GM19025 (cell line): ENCODE data around the gene MYL6.
"Not testable (repeated sequence)": the region's sequence is repeated elsewhere in the genome, so short reads cannot be mapped to it uniquely, and the experiment has no call there.

Experiments
- ATAC-seq: cut with Tn5 transposase; IDR thresholded peaks from one replicate; pipeline ENCODE4 v1.9.1; 2021; ENCODE audit warnings: mild to moderate bottlenecking, low read depth, moderate library complexity; ENCODE audit not compliant: unreplicated experiment

MYL6 gene

GRCh38 chr12:56156464-56157200, 1.5 kb upstream of the MYL6 start:
- not testable (repeated sequence) for ATAC-seq

- peak; percentile 25 for ATAC-seq
Measured at GRCh38 chr12:56157201-56158028, 744 bp upstream of the MYL6 start.

- ATAC-seq, result no peak
Measured at GRCh38 chr12:56158926-56159461, 835 bp downstream of the MYL6 start.

GRCh38 chr12:56159482-56160192, 1.5 kb downstream of the MYL6 start:
- no peak for ATAC-seq

GRCh38 chr12:56160193-56160763, 2.1 kb downstream of the MYL6 start:
- ATAC-seq, result no peak

GRCh38 chr12:56160894-56161689, 2.9 kb downstream of the MYL6 start:
- no peak for ATAC-seq

- no peak for ATAC-seq
Measured at GRCh38 chr12:56161690-56162351, 3.7 kb downstream of the MYL6 start.

- no peak for ATAC-seq
Measured at GRCh38 chr12:56162468-56163290, 4.5 kb downstream of the MYL6 start.

GRCh38 chr12:56163533-56164344, 5.6 kb downstream of the MYL6 start:
- ATAC-seq, result no peak

GRCh38 chr12:56164345-56164729, 6.2 kb downstream of the MYL6 start:
- no peak for ATAC-seq

GRCh38 chr12:56165369-56165768, 7.2 kb downstream of the MYL6 start:
- ATAC-seq, result no peak

- ATAC-seq, result no peak
Measured at GRCh38 chr12:56169229-56169759, 11.1 kb downstream of the MYL6 start.

GRCh38 chr12:56172839-56173238, 14.7 kb downstream of the MYL6 start:
- ATAC-seq, result no peak

- no peak for ATAC-seq
Measured at GRCh38 chr12:56178347-56178746, 20.2 kb downstream of the MYL6 start.

- no peak for ATAC-seq
Measured at GRCh38 chr12:56186957-56187356, 28.8 kb downstream of the MYL6 start.

GRCh38 chr12:56188131-56188777, 30.1 kb downstream of the MYL6 start:
- ATAC-seq, result no peak

- no peak for ATAC-seq
Measured at GRCh38 chr12:56188778-56189098, 30.6 kb downstream of the MYL6 start.
